ENCODE results near the gene SIX4. TPM values are rescaled to one million over a fixed set of nuclear protein-coding genes. Genes with fewer than 3 reads are reported as not detected.
A peak's percentile ranks its signal among the peaks of the same experiment; 100 is the strongest.

SIX4 gene
- total RNA-seq, 1 donor from 2014 or later = 11.0 TPM

DNA sequence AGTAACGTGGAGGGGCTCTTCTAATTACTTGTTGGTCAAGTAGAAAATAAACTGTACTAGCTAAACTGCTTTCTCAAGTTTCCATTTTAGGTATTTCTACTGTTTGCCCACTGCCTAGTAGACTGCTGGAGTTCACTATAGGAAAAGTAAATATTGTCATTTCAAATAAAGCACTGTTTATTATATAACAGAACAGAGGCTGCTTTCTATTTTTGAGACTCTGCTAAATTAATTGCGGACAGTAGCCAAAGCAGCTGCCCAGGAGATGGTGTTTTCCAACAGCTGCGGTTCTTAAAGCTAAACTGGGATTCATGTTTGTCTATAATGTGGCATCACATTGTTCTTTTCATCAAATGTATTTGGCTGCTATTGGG, 59.0 kb downstream of the SIX4 start:
- peak overlapping the region; percentile 8 to 44 (median 17) for H3K4me3 ChIP-seq (ENCODE audit: low read length in 3 of 3)

DNA sequence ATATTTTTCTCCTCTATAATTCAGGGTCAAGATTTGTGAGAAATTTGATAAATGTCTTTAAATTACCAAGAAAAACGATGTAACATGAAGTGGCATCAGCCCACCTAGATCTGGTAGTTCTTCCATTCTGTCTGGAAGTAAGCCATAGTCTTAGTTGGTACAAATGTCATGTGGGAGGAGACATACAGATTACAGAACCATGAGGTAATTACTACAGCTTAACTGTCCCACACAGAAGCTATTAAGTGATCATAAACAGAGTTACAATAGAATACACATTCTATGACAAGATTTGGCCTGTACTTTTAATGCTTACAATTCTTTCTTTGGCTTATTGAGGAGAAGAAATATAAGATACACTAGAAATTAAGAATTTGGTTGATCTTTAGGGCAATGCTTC, 61.2 kb downstream of the SIX4 start:
- Histone ChIP-seq H3K4me1 (ENCODE audit: control insufficient read depth in 3 of 3, insufficient read depth in 3 of 3, low read length in 3 of 3) (peaks cover 7 to 14% (median 9%) of the 10 kb centered on the region in 3 donors), H3K36me3 (ENCODE audit: control insufficient read depth in 3 of 3, insufficient read depth in 3 of 3, low read length in 3 of 3) (no peaks in the 10 kb centered on the region), H3K27me3 (ENCODE audit: control insufficient read depth in 3 of 3, insufficient read depth in 3 of 3, low read length in 3 of 3) (no peaks in the 10 kb centered on the region), H3K9me3 (ENCODE audit: control insufficient read depth in 3 of 3, low read length in 3 of 3) (no peaks in the 10 kb centered on the region), H3K4me3 (ENCODE audit: low read length in 3 of 3) (no peak overlapping the region), H3K27ac (ENCODE audit: low read depth, low read length) (peak overlapping the region; percentile 45), H3K9ac (ENCODE audit: low read depth in 1 of 3, low read length in 3 of 3) (no peak overlapping the region)

More for the DNA sequence above, 59.0 kb downstream of the SIX4 start:
- Histone ChIP-seq H3K27ac (ENCODE audit: low read depth, low read length) (peak overlapping the region; percentile 82), H3K27me3 (ENCODE audit: control insufficient read depth in 3 of 3, insufficient read depth in 3 of 3, low read length in 3 of 3) (no peaks in the 10 kb centered on the region), H3K9me3 (ENCODE audit: control insufficient read depth in 3 of 3, low read length in 3 of 3) (no peaks in the 10 kb centered on the region), H3K9ac (ENCODE audit: low read depth in 1 of 3, low read length in 3 of 3) (peak overlapping the region in 1 of 3 donors; percentile 57), H3K4me1 (ENCODE audit: control insufficient read depth in 3 of 3, insufficient read depth in 3 of 3, low read length in 3 of 3) (no peaks in the 10 kb centered on the region), H3K36me3 (ENCODE audit: control insufficient read depth in 3 of 3, insufficient read depth in 3 of 3, low read length in 3 of 3) (no peaks in the 10 kb centered on the region)

DNA sequence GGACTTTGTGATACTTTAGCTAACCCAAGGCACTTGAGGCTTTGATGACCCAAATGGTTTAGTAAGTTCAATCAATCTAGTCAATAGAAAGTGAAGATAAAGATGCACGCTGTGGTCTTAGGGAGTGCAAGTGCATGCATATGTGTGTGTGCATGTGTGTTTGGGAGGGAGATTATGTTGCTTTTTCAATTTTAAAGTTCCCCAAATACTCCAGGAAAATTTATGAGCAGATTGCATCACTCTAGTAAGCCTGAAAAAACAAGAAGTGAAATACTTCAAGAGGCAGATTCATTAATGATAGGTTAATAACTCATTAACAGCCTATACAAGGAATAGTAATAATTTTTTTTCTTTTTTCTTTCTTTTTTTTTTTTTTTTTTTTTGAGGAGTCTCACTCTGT, 62.4 kb downstream of the SIX4 start:
- H3K9ac ChIP-seq (ENCODE audit: low read depth in 1 of 3, low read length in 3 of 3) = no peak overlapping the region
- no peaks in the 10 kb centered on the region for H3K36me3 ChIP-seq (ENCODE audit: control insufficient read depth in 3 of 3, insufficient read depth in 3 of 3, low read length in 3 of 3)
- H3K27ac ChIP-seq (ENCODE audit: low read depth, low read length) = no peak overlapping the region
- H3K4me3 ChIP-seq (ENCODE audit: low read length in 3 of 3) = no peak overlapping the region
- no peaks in the 10 kb centered on the region for H3K27me3 ChIP-seq (ENCODE audit: control insufficient read depth in 3 of 3, insufficient read depth in 3 of 3, low read length in 3 of 3)
- peaks cover 7 to 22% (median 12%) of the 10 kb centered on the region in 3 donors for H3K4me1 ChIP-seq (ENCODE audit: control insufficient read depth in 3 of 3, insufficient read depth in 3 of 3, low read length in 3 of 3)
- no peaks in the 10 kb centered on the region for H3K9me3 ChIP-seq (ENCODE audit: control insufficient read depth in 3 of 3, low read length in 3 of 3)

Other genes with a start within 250 kb of the SIX4 start
- 2.1 TPM for gene C14orf39, start 238.3 kb downstream of the SIX4 start, total RNA-seq
- not detected for gene SIX6, start 215.2 kb downstream of the SIX4 start, total RNA-seq
- 45.4 TPM for gene SIX1, start 74.9 kb downstream of the SIX4 start, total RNA-seq
- 103 TPM for gene MNAT1, start 10.4 kb upstream of the SIX4 start, total RNA-seq

Measured in skeletal muscle tissue (tissue), 4 donors.